Omental fat pad (tissue), 4 donors: Measurements from ENCODE around the gene ZFP90. TPM values are rescaled to one million over a fixed set of nuclear protein-coding genes. Genes with fewer than 3 reads are reported as not detected.

Experiments
- ATAC-seq: fragments of 150-250 bp; one replicate; pipeline ENCODE4 v1.9.1; 2016; ENCODE audit warnings: mild to moderate bottlenecking, moderate library complexity; ENCODE audit not compliant: low FRiP score
- DNase-seq: peaks from one replicate; pipeline ENCODE4 v3.0.0-alpha.2; 2019; ENCODE audit warnings: low spot score
- CTCF ChIP-seq, 3 donors: fragments of 450-650 bp; IDR thresholded peaks; one replicate each; pipeline ENCODE4 v1.5.1; 2016 to 2017; ENCODE audit warnings: antibody characterized with exemption in 3 of 3, mild to moderate bottlenecking in 3 of 3, moderate library complexity in 2 of 3
- total RNA-seq, 4 donors: library from RNA; depleted of rRNA; stranded (reverse); fragments of >200 nt; gene quantifications; one replicate each; pipeline ENCODE4 v1.1.0, GENCODE V29; 2016

Gene ZFP90
- total RNA-seq, 4 donors from 2014 or later: 12.8 to 44.1 (median 18.3) TPM

GRCh38 chr16:68575082-68575481 is 36.0 kb downstream of the ZFP90 start:
- TF ChIP-seq CTCF (IDR thresholded peaks at IDR 0.05): no peak
- DNase-seq: no peak
- no peak for ATAC-seq

- TF ChIP-seq CTCF (IDR thresholded peaks at IDR 0.05): no peak
- no peak for DNase-seq
- ATAC-seq: no peak
Observed at GRCh38 chr16:68577352-68577853, 38.3 kb downstream of the ZFP90 start.

- peak; percentile 34 for DNase-seq
- peak in 1 of 3 donors; percentile 26 for TF ChIP-seq CTCF (IDR thresholded peaks at IDR 0.05)
- ATAC-seq: peak; percentile 76
Observed at GRCh38 chr16:68590201-68590994, 51.3 kb downstream of the ZFP90 start.

GRCh38 chr16:68592466-68593337 is 53.6 kb downstream of the ZFP90 start:
- DNase-seq (no peak), ATAC-seq (no peak)
- TF ChIP-seq CTCF (IDR thresholded peaks at IDR 0.05): no peak

- no peak for DNase-seq
- ATAC-seq: no peak
Observed at GRCh38 chr16:68596266-68596665, 57.2 kb downstream of the ZFP90 start.

GRCh38 chr16:68599586-68599985 is 60.5 kb downstream of the ZFP90 start:
- no peak for DNase-seq
- no peak for ATAC-seq
- TF ChIP-seq CTCF (IDR thresholded peaks at IDR 0.05): no peak

More at GRCh38 chr16:68596266-68596665, 57.2 kb downstream of the ZFP90 start:
- no peak for TF ChIP-seq CTCF (IDR thresholded peaks at IDR 0.05)
